Transverse colon (tissue), 4 donors: ENCODE data around the gene GUCY1B1. TPM values are rescaled to one million over a fixed set of nuclear protein-coding genes. Genes with fewer than 3 reads are reported as not detected.

Experiments
- DNase-seq: peaks from one replicate; pipeline ENCODE4 v3.0.0-alpha.2; 2019
- H3K27ac ChIP-seq, 4 donors: fragments of 200-600 bp; sonication (generic); 2 replicates each; pipeline ENCODE4 v1.5.1; 2016 to 2018; ENCODE audit warnings: inconsistent platforms in 4 of 4
- H3K27me3 ChIP-seq: fragments of 200-600 bp; sonication (generic); 2 replicates; pipeline ENCODE4 v1.5.1; 2017; ENCODE audit warnings: inconsistent platforms
- H3K36me3 ChIP-seq, 4 donors: fragments of 200-600 bp; sonication (generic); 2 replicates each; pipeline ENCODE4 v1.5.1; 2017 to 2019; ENCODE audit warnings: inconsistent platforms in 4 of 4
- H3K4me1 ChIP-seq, 4 donors: fragments of 200-600 bp; sonication (generic); 2 replicates each; pipeline ENCODE4 v1.5.1; 2017 to 2020; ENCODE audit warnings: inconsistent platforms in 4 of 4
- H3K4me3 ChIP-seq, 4 donors: fragments of 200-600 bp; sonication (generic); 1 replicate in 1 of 4; 2 replicates in 3 of 4; pipeline versions ENCODE4 v1.5.1 to v1.6.1; 2017 to 2019; ENCODE audit warnings: inconsistent platforms in 4 of 4
- H3K9me3 ChIP-seq, 2 donors: fragments of 200-600 bp; sonication (generic); 2 replicates each; pipeline ENCODE4 v1.5.1; 2017 to 2019; ENCODE audit warnings: inconsistent platforms in 2 of 2
- EP300 ChIP-seq: sonication (generic); formaldehyde crosslinking; IDR thresholded peaks from one replicate; pipeline ENCODE4 v1.6.1; 2017; ENCODE audit warnings: antibody characterized with exemption, low read depth
- POLR2A ChIP-seq: fragments of 450-650 bp; IDR thresholded peaks from one replicate; pipeline ENCODE4 v1.6.1; 2016; ENCODE audit warnings: antibody characterized with exemption, mild to moderate bottlenecking, moderate library complexity
- POLR2AphosphoS5 ChIP-seq, 3 donors: sonication (generic); formaldehyde crosslinking; IDR thresholded peaks; one replicate each; pipeline ENCODE4 v1.6.1; 2016; ENCODE audit warnings: antibody characterized with exemption in 3 of 3
- WGBS, 2 donors: methylation state at CpG; one replicate each; pipeline ENCODE4 v1.1.5; 2018; ENCODE audit warnings: low coverage in 1 of 2; 5-methylcytosine and 5-hydroxymethylcytosine counted together
- in situ Hi-C, 4 donors: fragments of 200-750 bp; cut with MboI; loops; one replicate each; pipeline versions ENCODE4 v1.15.0 to v1.15.1; 2017; ENCODE audit warnings: low sequenced_read_pairs in 3 of 4, low pct_ligation_motif_present in 1 of 4, low pct_unique_long_range_greater_than_20kb in 1 of 4
- intact Hi-C: fragments of 100-400 bp; cut with DNase I; formaldehyde crosslinking; loops from one replicate; pipeline ENCODE4 v1.15.1; 2023; ENCODE audit warnings: low total_unique reads
- total RNA-seq, 4 donors: library from RNA; depleted of rRNA; stranded (reverse); fragments of >200 nt; gene quantifications; one replicate each; pipeline ENCODE4 v1.1.0, GENCODE V29; 2016
- TF ChIP-seq, protein P1 (sequence below), 5 experiments: fragments of 200-600 bp in 3 of 5; fragments of 450-650 bp in 2 of 5; sonication (generic) in 3 of 5; IDR thresholded peaks; 1 replicate in 2 of 5; 2 replicates in 3 of 5; pipeline ENCODE4 v1.5.1; 2016 to 2017; ENCODE audit warnings: antibody characterized with exemption in 5 of 5, inconsistent platforms in 3 of 5, mild to moderate bottlenecking in 2 of 5, moderate library complexity in 1 of 5

GUCY1B1 gene
- total RNA-seq, 4 donors from 2014 or later = 6.0 to 20.3 (median 10.6) TPM

DNA sequence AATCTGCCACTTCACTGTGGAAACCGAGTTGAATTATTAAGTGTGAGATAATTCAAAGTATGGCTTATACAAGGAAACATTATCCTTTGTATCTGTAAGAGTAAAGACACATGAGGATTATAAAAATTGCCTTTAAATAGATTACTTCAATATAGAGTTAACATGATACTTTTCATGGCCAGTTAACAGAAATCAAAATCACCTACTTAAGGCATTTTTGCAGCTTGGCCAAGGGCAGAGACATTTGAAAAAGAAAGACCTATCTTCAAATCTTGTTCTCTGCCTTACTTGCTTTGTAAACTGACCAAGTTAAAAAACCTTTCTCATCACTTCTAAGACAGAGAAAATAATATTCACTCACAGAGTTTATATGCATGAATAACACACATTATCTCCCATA lies 44.9 kb upstream of the GUCY1B1 start:
- no peak for DNase-seq
- Histone ChIP-seq H3K9me3 (no peaks in the 10 kb centered on the region), H3K27me3 (no peaks in the 10 kb centered on the region), H3K27ac (no peak overlapping the region), H3K36me3 (no peaks in the 10 kb centered on the region), H3K4me1 (no peaks in the 10 kb centered on the region), H3K4me3 (no peak overlapping the region)
- 42 to 48% methylated on average over 1 of the region's 1 CpG for WGBS, 2 donors
- intact Hi-C loops (no loop called here), in situ Hi-C loops (no loop called here)
- TF ChIP-seq, protein P1, sequence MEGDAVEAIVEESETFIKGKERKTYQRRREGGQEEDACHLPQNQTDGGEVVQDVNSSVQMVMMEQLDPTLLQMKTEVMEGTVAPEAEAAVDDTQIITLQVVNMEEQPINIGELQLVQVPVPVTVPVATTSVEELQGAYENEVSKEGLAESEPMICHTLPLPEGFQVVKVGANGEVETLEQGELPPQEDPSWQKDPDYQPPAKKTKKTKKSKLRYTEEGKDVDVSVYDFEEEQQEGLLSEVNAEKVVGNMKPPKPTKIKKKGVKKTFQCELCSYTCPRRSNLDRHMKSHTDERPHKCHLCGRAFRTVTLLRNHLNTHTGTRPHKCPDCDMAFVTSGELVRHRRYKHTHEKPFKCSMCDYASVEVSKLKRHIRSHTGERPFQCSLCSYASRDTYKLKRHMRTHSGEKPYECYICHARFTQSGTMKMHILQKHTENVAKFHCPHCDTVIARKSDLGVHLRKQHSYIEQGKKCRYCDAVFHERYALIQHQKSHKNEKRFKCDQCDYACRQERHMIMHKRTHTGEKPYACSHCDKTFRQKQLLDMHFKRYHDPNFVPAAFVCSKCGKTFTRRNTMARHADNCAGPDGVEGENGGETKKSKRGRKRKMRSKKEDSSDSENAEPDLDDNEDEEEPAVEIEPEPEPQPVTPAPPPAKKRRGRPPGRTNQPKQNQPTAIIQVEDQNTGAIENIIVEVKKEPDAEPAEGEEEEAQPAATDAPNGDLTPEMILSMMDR (IDR thresholded peaks at IDR 0.05) = no peak
- no peak for TF ChIP-seq POLR2A
- TF ChIP-seq POLR2AphosphoS5 (IDR thresholded peaks at IDR 0.05) = no peak
- TF ChIP-seq EP300 = no peak

DNA sequence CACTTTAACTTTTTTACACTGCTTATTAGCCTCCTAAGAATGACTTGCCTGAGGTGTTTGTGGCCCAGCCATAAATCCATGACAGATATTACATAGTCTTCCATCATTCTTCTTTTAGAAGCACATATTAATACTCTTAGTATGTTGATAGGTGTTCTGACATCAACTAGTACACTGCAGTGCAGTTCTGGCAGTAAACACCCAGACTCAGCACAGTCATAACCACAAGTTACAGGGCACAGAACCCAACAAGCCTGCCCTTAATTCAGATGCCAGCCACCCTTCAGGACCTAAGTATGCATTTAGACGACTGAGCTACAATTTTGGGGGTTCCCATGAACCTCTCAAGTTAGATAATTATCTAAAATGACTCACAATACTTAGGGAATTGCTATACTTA lies 36.5 kb upstream of the GUCY1B1 start:
- H3K27me3 ChIP-seq = no peaks in the 10 kb centered on the region
- no peak for TF ChIP-seq EP300
- TF ChIP-seq, protein P1 (IDR thresholded peaks at IDR 0.05) = no peak
- TF ChIP-seq POLR2A = no peak
- no peaks in the 10 kb centered on the region for H3K9me3 ChIP-seq
- DNase-seq = no peak
- WGBS, 2 donors = 65 to 67% methylated on average over 1 of the region's 1 CpG
- no peaks in the 10 kb centered on the region for H3K4me1 ChIP-seq
- H3K27ac ChIP-seq = no peak overlapping the region
- in situ Hi-C loops (no loop called here), intact Hi-C loops (no loop called here)
- H3K4me3 ChIP-seq = no peak overlapping the region
- H3K36me3 ChIP-seq = no peaks in the 10 kb centered on the region

DNA sequence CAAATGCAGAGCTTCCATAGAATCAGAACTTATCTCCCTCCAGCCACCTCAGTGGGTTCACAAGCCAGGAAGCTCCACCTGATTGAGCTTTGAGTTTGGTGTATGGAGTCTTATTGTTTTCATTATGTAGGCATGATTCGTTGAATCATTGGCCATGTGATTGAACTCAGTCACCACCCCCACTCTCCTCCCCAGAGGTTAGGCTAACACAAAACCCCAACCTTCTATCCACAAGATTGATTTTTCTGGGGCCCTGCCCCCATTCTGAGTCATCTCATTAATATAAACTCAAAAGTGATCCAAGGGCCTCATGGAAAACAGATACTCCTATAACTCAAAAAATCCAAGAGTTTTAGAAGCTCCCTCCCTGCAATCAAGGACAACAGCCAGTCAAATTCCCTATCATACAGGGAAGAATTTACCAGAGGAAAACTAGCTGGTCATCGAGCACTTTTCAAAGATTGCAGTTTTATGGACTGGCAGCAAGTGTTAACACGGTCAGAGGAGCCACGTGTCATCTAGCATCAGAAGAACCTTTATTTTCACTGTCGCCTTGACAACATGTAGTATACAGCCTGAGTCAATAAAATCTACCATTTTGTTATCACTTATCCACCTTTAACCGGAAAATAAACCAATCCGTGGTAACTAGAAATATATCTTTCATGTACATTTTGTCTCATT lies 35.9 kb upstream of the GUCY1B1 start:
- H3K36me3 ChIP-seq = no peaks in the 10 kb centered on the region
- WGBS, 2 donors = 64 to 73% methylated on average over 7 of the region's 7 CpGs
- TF ChIP-seq POLR2AphosphoS5 (IDR thresholded peaks at IDR 0.05) (no peak), EP300 (no peak), POLR2A (no peak)
- TF ChIP-seq, protein P1 (IDR thresholded peaks at IDR 0.05) = no peak
- H3K4me1 ChIP-seq = no peaks in the 10 kb centered on the region
- in situ Hi-C loops = no loop called here
- no peak overlapping the region for H3K4me3 ChIP-seq
- H3K9me3 ChIP-seq = no peaks in the 10 kb centered on the region
- no peaks in the 10 kb centered on the region for H3K27me3 ChIP-seq
- DNase-seq = no peak
- intact Hi-C loops = no loop called here
- H3K27ac ChIP-seq = no peak overlapping the region

DNA sequence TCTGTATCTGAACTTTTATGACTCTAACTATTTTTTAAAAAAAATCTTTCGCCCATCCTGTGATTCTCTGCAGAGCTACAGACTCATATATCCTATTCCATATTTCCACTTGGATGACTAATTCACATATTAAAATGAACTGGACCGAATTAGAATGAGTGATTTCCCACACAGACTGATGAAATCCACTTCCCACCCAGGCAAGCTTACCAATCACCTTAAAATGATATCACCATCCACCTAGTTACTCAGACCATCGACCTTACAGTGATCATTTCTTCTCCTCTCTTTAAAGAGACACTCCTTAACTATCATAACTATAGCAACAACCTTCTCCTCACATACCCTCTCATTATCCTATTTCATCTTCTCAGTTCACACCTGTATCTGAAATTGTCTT lies 34.1 kb upstream of the GUCY1B1 start:
- Histone ChIP-seq H3K4me3 (no peak overlapping the region), H3K9me3 (no peaks in the 10 kb centered on the region), H3K4me1 (no peaks in the 10 kb centered on the region), H3K27ac (no peak overlapping the region), H3K36me3 (no peaks in the 10 kb centered on the region), H3K27me3 (no peaks in the 10 kb centered on the region)
- intact Hi-C loops = no loop called here
- DNase-seq = no peak
- 42 to 64% methylated on average over 3 of the region's 3 CpGs for WGBS, 2 donors
- TF ChIP-seq, protein P1 (IDR thresholded peaks at IDR 0.05) = no peak
- TF ChIP-seq POLR2A (no peak), EP300 (no peak), POLR2AphosphoS5 (IDR thresholded peaks at IDR 0.05) (no peak)
- in situ Hi-C loops = no loop called here
